Smooth muscle cell (in vitro differentiated cells): Measurements from ENCODE around the gene CARF. TPM values are rescaled to one million over a fixed set of nuclear protein-coding genes. Genes with fewer than 3 reads are reported as not detected.

Experiments
- DNase-seq: peaks from one replicate; lab custom pipeline; 2025; ENCODE audit not compliant: unreplicated experiment; lab: John Stamatoyannopoulos, UW
- H2AFZ ChIP-seq: fragments of 200-600 bp; sonication (generic); 2 replicates; pipeline ENCODE4 v1.6.0; 2016; ENCODE audit warnings: antibody characterized with exemption, low read depth, mild to moderate bottlenecking
- H3F3A ChIP-seq: fragments of 200-600 bp; sonication (generic); 2 replicates; pipeline ENCODE4 v1.6.0; 2017; ENCODE audit warnings: antibody characterized with exemption, low read depth
- H3K27ac ChIP-seq: fragments of 200-600 bp; sonication (generic); 2 replicates; pipeline ENCODE4 v1.5.1; 2016; ENCODE audit warnings: low read depth, mild to moderate bottlenecking
- H3K27me3 ChIP-seq: fragments of 200-600 bp; sonication (generic); 2 replicates; pipeline ENCODE4 v1.6.1; 2016; ENCODE audit warnings: low read depth, mild to moderate bottlenecking
- H3K36me3 ChIP-seq: fragments of 200-600 bp; sonication (generic); 2 replicates; pipeline ENCODE4 v1.5.1; 2016; ENCODE audit warnings: low read depth
- H3K4me1 ChIP-seq: fragments of 200-600 bp; sonication (generic); 2 replicates; pipeline ENCODE4 v1.5.1; 2016; ENCODE audit warnings: low read depth
- H3K4me2 ChIP-seq: fragments of 200-600 bp; sonication (generic); 2 replicates; pipeline ENCODE4 v1.6.0; 2016; ENCODE audit warnings: mild to moderate bottlenecking
- H3K4me3 ChIP-seq: fragments of 200-600 bp; sonication (generic); 2 replicates; pipeline ENCODE4 v1.5.1; 2016; ENCODE audit warnings: mild to moderate bottlenecking
- H3K79me2 ChIP-seq: fragments of 200-600 bp; sonication (generic); 2 replicates; pipeline ENCODE4 v1.6.0; 2016; ENCODE audit warnings: low read depth, mild to moderate bottlenecking
- H3K9ac ChIP-seq: fragments of 200-600 bp; sonication (generic); 2 replicates; pipeline ENCODE4 v1.6.0; 2016; ENCODE audit warnings: low read depth
- H3K9me3 ChIP-seq: fragments of 200-600 bp; sonication (generic); replicated peaks from 2 replicates; pipeline ENCODE4 v1.5.1; 2016; ENCODE audit warnings: low read depth
- H4K20me1 ChIP-seq: fragments of 200-600 bp; sonication (generic); 2 replicates; pipeline ENCODE4 v1.6.0; 2016; ENCODE audit warnings: low read depth
- WGBS: methylation state at CpG from one replicate; pipeline ENCODE4 v1.1.7; 2016; ENCODE audit warnings: low lambda C conversion rate; 5-methylcytosine and 5-hydroxymethylcytosine counted together
- polyA plus RNA-seq: library from polyadenylated mRNA; unstranded; fragments of >200 nt; fragmentation: Nextera tagmentation; extraction: Ambion mirVana; gene quantifications from 2 replicates; pipeline ENCODE4 v1.2.1, GENCODE V29; 2016
- total RNA-seq: library from RNA; depleted of rRNA; stranded (reverse); fragments of >200 nt; gene quantifications from 2 replicates; pipeline ENCODE4 v1.2.3, GENCODE V29; 2014
- TF ChIP-seq, protein P1 (sequence below): fragments of 200-600 bp; sonication (generic); IDR thresholded peaks from 2 replicates; pipeline ENCODE4 v1.5.1; 2017; ENCODE audit warnings: borderline replicate concordance, mild to moderate bottlenecking, antibody characterized with exemption; ENCODE audit not compliant: insufficient read depth, poor library complexity, severe bottlenecking

CARF gene
- total and polyA plus RNA-seq, 2 experiments from 2014 or later = 1.6 to 8.0 TPM

- no peak overlapping the region for H3K9ac ChIP-seq
- 84% methylated on average over 5 of the region's 5 CpGs for WGBS
- no peaks in the 10 kb centered on the region for H3F3A ChIP-seq
- H3K9me3 ChIP-seq = no peaks in the 10 kb centered on the region
- H3K27ac ChIP-seq = no peak overlapping the region
- H3K4me2 ChIP-seq = no peak overlapping the region
- H3K79me2 ChIP-seq = no peaks in the 10 kb centered on the region
- H4K20me1 ChIP-seq = no peaks in the 10 kb centered on the region
- TF ChIP-seq, protein P1, sequence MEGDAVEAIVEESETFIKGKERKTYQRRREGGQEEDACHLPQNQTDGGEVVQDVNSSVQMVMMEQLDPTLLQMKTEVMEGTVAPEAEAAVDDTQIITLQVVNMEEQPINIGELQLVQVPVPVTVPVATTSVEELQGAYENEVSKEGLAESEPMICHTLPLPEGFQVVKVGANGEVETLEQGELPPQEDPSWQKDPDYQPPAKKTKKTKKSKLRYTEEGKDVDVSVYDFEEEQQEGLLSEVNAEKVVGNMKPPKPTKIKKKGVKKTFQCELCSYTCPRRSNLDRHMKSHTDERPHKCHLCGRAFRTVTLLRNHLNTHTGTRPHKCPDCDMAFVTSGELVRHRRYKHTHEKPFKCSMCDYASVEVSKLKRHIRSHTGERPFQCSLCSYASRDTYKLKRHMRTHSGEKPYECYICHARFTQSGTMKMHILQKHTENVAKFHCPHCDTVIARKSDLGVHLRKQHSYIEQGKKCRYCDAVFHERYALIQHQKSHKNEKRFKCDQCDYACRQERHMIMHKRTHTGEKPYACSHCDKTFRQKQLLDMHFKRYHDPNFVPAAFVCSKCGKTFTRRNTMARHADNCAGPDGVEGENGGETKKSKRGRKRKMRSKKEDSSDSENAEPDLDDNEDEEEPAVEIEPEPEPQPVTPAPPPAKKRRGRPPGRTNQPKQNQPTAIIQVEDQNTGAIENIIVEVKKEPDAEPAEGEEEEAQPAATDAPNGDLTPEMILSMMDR = no peak
- no peak for DNase-seq
- H3K36me3 ChIP-seq = no peaks in the 10 kb centered on the region
- H3K4me1 ChIP-seq = no peaks in the 10 kb centered on the region
- H3K4me3 ChIP-seq = no peak overlapping the region
- no peaks in the 10 kb centered on the region for H3K27me3 ChIP-seq
- no peak overlapping the region for H2AFZ ChIP-seq
These were observed 21.1 kb downstream of the CARF start for GRCh38 chr2:202933139-202933510.

- WGBS = 93% methylated on average over 2 of the region's 2 CpGs
- H3K4me1 ChIP-seq = no peaks in the 10 kb centered on the region
- no peaks in the 10 kb centered on the region for H3F3A ChIP-seq
- H2AFZ ChIP-seq = no peak overlapping the region
- H4K20me1 ChIP-seq = no peaks in the 10 kb centered on the region
- H3K4me2 ChIP-seq = no peak overlapping the region
- H3K4me3 ChIP-seq = no peak overlapping the region
- H3K9ac ChIP-seq = no peak overlapping the region
- no peaks in the 10 kb centered on the region for H3K27me3 ChIP-seq
- H3K79me2 ChIP-seq = no peaks in the 10 kb centered on the region
- H3K27ac ChIP-seq = no peak overlapping the region
- DNase-seq = no peak
- no peaks in the 10 kb centered on the region for H3K9me3 ChIP-seq
- H3K36me3 ChIP-seq = no peaks in the 10 kb centered on the region
- TF ChIP-seq, protein P1 = no peak
These were observed 21.9 kb downstream of the CARF start for GRCh38 chr2:202933958-202934357.

- WGBS = 91% methylated on average over 2 of the region's 2 CpGs
- H4K20me1 ChIP-seq = no peaks in the 10 kb centered on the region
- H3F3A ChIP-seq = no peaks in the 10 kb centered on the region
- no peaks in the 10 kb centered on the region for H3K9me3 ChIP-seq
- no peaks in the 10 kb centered on the region for H3K36me3 ChIP-seq
- H3K4me3 ChIP-seq = no peak overlapping the region
- TF ChIP-seq, protein P1 = no peak
- H3K27me3 ChIP-seq = no peaks in the 10 kb centered on the region
- H3K9ac ChIP-seq = no peak overlapping the region
- no peaks in the 10 kb centered on the region for H3K79me2 ChIP-seq
- DNase-seq = no peak
- H3K4me1 ChIP-seq = no peaks in the 10 kb centered on the region
- no peak overlapping the region for H3K4me2 ChIP-seq
- H2AFZ ChIP-seq = no peak overlapping the region
- no peak overlapping the region for H3K27ac ChIP-seq
These were observed 22.4 kb downstream of the CARF start for GRCh38 chr2:202934456-202934855.

GRCh38 chr2:202938960-202939359 lies 26.9 kb downstream of the CARF start:
- 98% methylated on average over 3 of the region's 3 CpGs for WGBS
- Histone ChIP-seq H3K4me3 (no peak overlapping the region), H3K9me3 (no peaks in the 10 kb centered on the region), H3K79me2 (no peaks in the 10 kb centered on the region), H3K9ac (no peak overlapping the region), H3K27ac (no peak overlapping the region), H2AFZ (no peak overlapping the region), H3K4me1 (no peaks in the 10 kb centered on the region), H3F3A (no peaks in the 10 kb centered on the region), H4K20me1 (no peaks in the 10 kb centered on the region), H3K27me3 (no peaks in the 10 kb centered on the region), H3K36me3 (no peaks in the 10 kb centered on the region), H3K4me2 (no peak overlapping the region)
- TF ChIP-seq, protein P1 = no peak
- no peak for DNase-seq
